H1 (cell line): ENCODE results near the gene HES5. TPM values are rescaled to one million over a fixed set of nuclear protein-coding genes. Genes with fewer than 3 reads are reported as not detected.

ENCODE experiments used
- BACH1 ChIP-seq: IDR thresholded peaks from 2 replicates; pipeline ENCODE4 v1.6.1; 2012; ENCODE audit warnings: low read length, improper control_type of control experiment
- CBX8 ChIP-seq: fragments of 300-800, 300-1000 bp; sonication (generic); IDR thresholded peaks from 2 replicates; pipeline ENCODE4 v1.7.1; 2016; ENCODE audit warnings: low read depth, low read length, borderline replicate concordance
- CTBP2 ChIP-seq: IDR thresholded peaks from 2 replicates; pipeline ENCODE4 v1.7.0; 2011; ENCODE audit warnings: borderline replicate concordance, mild to moderate bottlenecking, moderate library complexity, mixed read lengths, low read length; ENCODE audit not compliant: insufficient read depth, insufficient read length
- EGR1 ChIP-seq: IDR thresholded peaks from 2 replicates; pipeline ENCODE4 v1.6.1; 2011; ENCODE audit warnings: low read depth, low read length, borderline replicate concordance
- EZH2 ChIP-seq: fragments of 200-600 bp; sonication (generic); IDR thresholded peaks from 2 replicates; pipeline ENCODE4 v1.7.1; 2012; ENCODE audit warnings: low read depth, mild to moderate bottlenecking, moderate library complexity, low read length, inconsistent platforms; ENCODE audit not compliant: severe bottlenecking
- SIX5 ChIP-seq: IDR thresholded peaks from 2 replicates; pipeline ENCODE4 v1.6.1; 2011; ENCODE audit warnings: mild to moderate bottlenecking, low read depth, low read length
- SUZ12 ChIP-seq: fragments of 200-600 bp; sonication (generic); IDR thresholded peaks from 2 replicates; pipeline ENCODE4 v1.6.1; 2012; ENCODE audit warnings: mild to moderate bottlenecking, inconsistent platforms, low read length, moderate library complexity, mixed read lengths
- polyA plus RNA-seq, 7 experiments: library from polyadenylated mRNA; depleted of rRNA in 3 of 7; stranded (reverse) in 5 of 7; unstranded in 2 of 7; fragments of >200 nt in 5 of 7; fragments of 200-250 nt in 2 of 7; gene quantifications; 1 replicate in 5 of 7; 2 replicates in 1 of 7; 4 replicates in 1 of 7; pipeline versions ENCODE4 v1.2.1 to v1.2.3, GENCODE V29; 2011 to 2013; ENCODE audit warnings: missing spikeins in 2 of 7, mixed read lengths in 2 of 7
- total RNA-seq: library from RNA; stranded (reverse); fragmentation: NEBNext Ultra II Directional; extraction: Animal tissue kit (Norgen Biotek cat#: 25700); gene quantifications from 2 replicates; pipeline ENCODE4 v1.2.1, GENCODE V29; 2021
- TF ChIP-seq, protein P1 (sequence below), 3 experiments: IDR thresholded peaks; 1 replicate in 2 of 3; 2 replicates in 1 of 3; pipeline versions ENCODE4 v1.5.1 to v1.6.1; 2011; ENCODE audit warnings: low read length in 3 of 3, mild to moderate bottlenecking in 3 of 3, inconsistent platforms in 2 of 3, low read depth in 1 of 3, moderate library complexity in 1 of 3; ENCODE audit not compliant: insufficient read depth in 1 of 3; ENCODE audit errors: control extremely low read depth in 1 of 3
- TF ChIP-seq, protein P2 (sequence below): IDR thresholded peaks from 2 replicates; pipeline ENCODE4 v1.6.1; 2012; ENCODE audit warnings: inconsistent platforms

Gene HES5
- total and polyA plus RNA-seq, 2 of the 8 experiments (the other 6 are each of a cell fraction or from before 2014, with no cell fraction given), result 0.22 TPM; not detected in 1

DNA sequence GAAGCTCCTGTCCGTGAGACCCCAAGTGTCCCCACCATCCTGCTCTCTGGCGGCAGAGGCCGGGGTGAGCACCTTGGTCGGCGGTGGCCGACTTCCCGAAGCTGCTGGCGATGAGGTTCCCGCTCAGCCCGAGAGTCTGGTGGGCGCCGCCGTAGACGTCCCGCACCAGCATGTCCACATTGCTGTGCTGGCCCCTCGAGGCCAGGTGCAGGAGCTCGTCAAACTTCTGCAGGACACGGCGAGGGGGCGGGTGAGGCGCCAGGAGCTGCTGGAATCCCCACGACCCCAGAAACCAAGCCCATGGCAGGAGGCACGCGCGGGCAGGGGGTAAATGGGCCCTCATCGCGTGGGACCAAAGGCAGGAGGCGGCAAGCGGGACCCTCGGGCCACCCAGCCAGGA lies 10.3 kb downstream of the HES5 start (continued):
- TF ChIP-seq, protein P1, sequence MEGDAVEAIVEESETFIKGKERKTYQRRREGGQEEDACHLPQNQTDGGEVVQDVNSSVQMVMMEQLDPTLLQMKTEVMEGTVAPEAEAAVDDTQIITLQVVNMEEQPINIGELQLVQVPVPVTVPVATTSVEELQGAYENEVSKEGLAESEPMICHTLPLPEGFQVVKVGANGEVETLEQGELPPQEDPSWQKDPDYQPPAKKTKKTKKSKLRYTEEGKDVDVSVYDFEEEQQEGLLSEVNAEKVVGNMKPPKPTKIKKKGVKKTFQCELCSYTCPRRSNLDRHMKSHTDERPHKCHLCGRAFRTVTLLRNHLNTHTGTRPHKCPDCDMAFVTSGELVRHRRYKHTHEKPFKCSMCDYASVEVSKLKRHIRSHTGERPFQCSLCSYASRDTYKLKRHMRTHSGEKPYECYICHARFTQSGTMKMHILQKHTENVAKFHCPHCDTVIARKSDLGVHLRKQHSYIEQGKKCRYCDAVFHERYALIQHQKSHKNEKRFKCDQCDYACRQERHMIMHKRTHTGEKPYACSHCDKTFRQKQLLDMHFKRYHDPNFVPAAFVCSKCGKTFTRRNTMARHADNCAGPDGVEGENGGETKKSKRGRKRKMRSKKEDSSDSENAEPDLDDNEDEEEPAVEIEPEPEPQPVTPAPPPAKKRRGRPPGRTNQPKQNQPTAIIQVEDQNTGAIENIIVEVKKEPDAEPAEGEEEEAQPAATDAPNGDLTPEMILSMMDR (IDR thresholded peaks at IDR 0.05; ENCODE audit: control extremely low read depth in 1 of 3, insufficient read depth in 1 of 3, low read depth in 1 of 3, low read length in 3 of 3), result no peak
- TF ChIP-seq EZH2, result no peak
- no peak for TF ChIP-seq CBX8
- TF ChIP-seq BACH1, result no peak
- no peak for TF ChIP-seq CTBP2
- TF ChIP-seq SUZ12, result no peak
- TF ChIP-seq EGR1, result no peak
- TF ChIP-seq, protein P2, sequence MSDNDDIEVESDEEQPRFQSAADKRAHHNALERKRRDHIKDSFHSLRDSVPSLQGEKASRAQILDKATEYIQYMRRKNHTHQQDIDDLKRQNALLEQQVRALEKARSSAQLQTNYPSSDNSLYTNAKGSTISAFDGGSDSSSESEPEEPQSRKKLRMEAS, result no peak
- TF ChIP-seq SIX5, result no peak
